HepG2 (cell line): ENCODE results near the gene DLG5. TPM values are rescaled to one million over a fixed set of nuclear protein-coding genes. Genes with fewer than 3 reads are reported as not detected.

Experiments
- ATAC-seq: fragments of 200-7000 bp; cut with Tn5 transposase; 3 replicates; pipeline ENCODE4 v1.9.1; 2020; ENCODE audit warnings: mild to moderate bottlenecking, moderate library complexity
- BruUV-seq: library from RNA; stranded (reverse); fragments of 400-500 nt; replicated peaks from 2 replicates; lab custom pipeline; 2021; lab: Mats Ljungman, UMichigan
- CTCF ChIA-PET: fragments of 300-600 bp; formaldehyde crosslinking; extraction: SDS; loops from one replicate; lab custom pipeline; 2021; ENCODE audit warnings: low total read pairs, inconsistent platforms, low intra/inter-chr PET ratio; lab: Yijun Ruan, JAX
- POLR2A ChIA-PET: fragments of 350-600 bp; sonication (Branson Sonifier 250); formaldehyde crosslinking; loops from one replicate; lab custom pipeline; 2020; ENCODE audit warnings: antibody characterized with exemption, inconsistent platforms; lab: Yijun Ruan, JAX
- DNase-seq: peaks from one replicate; pipeline ENCODE4 v3.0.0-alpha.2; 2015; ENCODE audit warnings: low spot score
- FAIRE-seq: peaks from 3 replicates; lab custom pipeline; 2011; peaks lifted over from hg19 to GRCh38; lab: Jason Lieb, UNC
- H2AFZ ChIP-seq: one replicate; pipeline ENCODE4 v1.6.1; 2011; ENCODE audit warnings: low read length, inconsistent platforms
- H3K27ac ChIP-seq: fragments of 300-600 bp; 3 replicates; pipeline ENCODE4 v1.8.0; 2011; ENCODE audit warnings: mixed run types, mild to moderate bottlenecking, mixed read lengths, low read length, inconsistent platforms; ENCODE audit not compliant: insufficient read depth; ENCODE audit errors: extremely low read length
- H3K27me3 ChIP-seq, 2 experiments: fragments of 200-600 bp in 1 of 2; 2 replicates in 1 of 2; 3 replicates in 1 of 2; pipeline versions ENCODE4 v1.6.0 to v1.8.0; 2011; ENCODE audit warnings: low read length in 2 of 2, mild to moderate bottlenecking in 2 of 2, moderate library complexity in 2 of 2, inconsistent platforms in 1 of 2; ENCODE audit not compliant: insufficient read depth in 2 of 2, control insufficient read depth in 1 of 2
- H3K36me3 ChIP-seq, 2 experiments: fragments of 200-600 bp in 1 of 2; replicated peaks in 1 of 2; 2 replicates in 1 of 2; 3 replicates in 1 of 2; pipeline versions ENCODE4 v1.5.1 to v1.8.0; 2011; ENCODE audit warnings: low read length in 2 of 2, inconsistent platforms in 1 of 2; ENCODE audit not compliant: insufficient read depth in 2 of 2, control insufficient read depth in 1 of 2
- H3K4me1 ChIP-seq: 2 replicates; pipeline ENCODE4 v1.5.1; 2012; ENCODE audit warnings: low read length, inconsistent platforms; ENCODE audit not compliant: insufficient read depth
- H3K4me2 ChIP-seq: 2 replicates; pipeline ENCODE4 v1.6.0; 2011; ENCODE audit warnings: low read depth, low read length, inconsistent platforms
- H3K4me3 ChIP-seq, 3 experiments: fragments of 200-600 bp in 1 of 3; sonication (generic), shearing (Covaris generic) in 1 of 3; replicated peaks in 1 of 3; 2 replicates each; pipeline ENCODE4 v1.5.1; 2011 to 2016; ENCODE audit warnings: low read length in 3 of 3, inconsistent platforms in 2 of 3, low read depth in 2 of 3, mild to moderate bottlenecking in 2 of 3, control low read depth in 1 of 3, mixed read lengths in 1 of 3; ENCODE audit not compliant: insufficient read depth in 1 of 3
- H3K79me2 ChIP-seq: one replicate; pipeline ENCODE4 v1.6.1; 2011; ENCODE audit warnings: low read length, inconsistent platforms; ENCODE audit not compliant: insufficient read depth
- H3K9ac ChIP-seq: 2 replicates; pipeline ENCODE4 v1.6.0; 2011; ENCODE audit warnings: mild to moderate bottlenecking, low read depth, low read length, inconsistent platforms; ENCODE audit not compliant: insufficient read depth
- H3K9me3 ChIP-seq: 2 replicates; pipeline ENCODE4 v1.5.1; 2012; ENCODE audit warnings: mild to moderate bottlenecking, low read length
- H4K20me1 ChIP-seq: 2 replicates; pipeline ENCODE4 v1.6.0; 2011; ENCODE audit warnings: inconsistent platforms, mild to moderate bottlenecking, low read length, moderate library complexity; ENCODE audit not compliant: insufficient read depth
- AGO2 ChIP-seq: fragments of 200-400 bp; formaldehyde crosslinking; optimal IDR thresholded peaks from 2 replicates; pipeline ENCODE3; 2017; ENCODE audit warnings: mild to moderate bottlenecking, low read depth, low read length, moderate library complexity
- SNAPC4 ChIP-seq: sonication (generic); formaldehyde crosslinking; IDR thresholded peaks from 2 replicates; pipeline ENCODE4 v1.4.0; 2020; ENCODE audit warnings: mild to moderate bottlenecking, missing genetic modification reagents
- ZBTB25 ChIP-seq: IDR thresholded peaks from 2 replicates; pipeline ENCODE4 v1.6.1; 2018; ENCODE audit warnings: missing genetic modification reagents
- ZNF451 ChIP-seq: sonication (generic); formaldehyde crosslinking; IDR thresholded peaks from 2 replicates; pipeline ENCODE4 v1.5.0; 2020; ENCODE audit warnings: mild to moderate bottlenecking, missing genetic modification reagents
- WGBS: methylation state at CpG from one replicate; pipeline ENCODE4 v1.1.6; 2017; ENCODE audit warnings: low lambda C conversion rate; 5-methylcytosine and 5-hydroxymethylcytosine counted together
- in situ Hi-C: cut with HindIII; loops from 2 replicates; pipeline ENCODE4 v1.10.0; 2017; ENCODE audit warnings: low pct_unique_long_range_greater_than_20kb; ENCODE audit not compliant: extremely low pct_ligation_motif_present
- intact Hi-C: fragments of 100-400 bp; cut with micrococcal nuclease; formaldehyde crosslinking; loops from one replicate; pipeline ENCODE4 v1.10.0; 2022; ENCODE audit not compliant: unreplicated experiment
- polyA plus RNA-seq, 8 experiments: library from polyadenylated mRNA; depleted of rRNA in 3 of 8; stranded (reverse) in 7 of 8; unstranded in 1 of 8; fragments of >200 nt; fragmentation: Illumina TruSeq in 4 of 8; extraction: Trizol in 4 of 8; gene quantifications; 2 replicates each; pipeline versions ENCODE4 v1.2.1 to v1.2.3, GENCODE V29; 2011 to 2016; ENCODE audit warnings: low read depth in 4 of 8, missing spikeins in 1 of 8, mixed read lengths in 1 of 8; ENCODE audit not compliant: insufficient read depth in 1 of 8
- total RNA-seq, 5 experiments: library from RNA; depleted of rRNA; stranded (reverse); fragments of >200 nt; fragmentation: Illumina TruSeq; extraction: Trizol; gene quantifications; 2 replicates each; pipeline ENCODE4 v1.2.3, GENCODE V29; 2016; ENCODE audit warnings: low read depth in 1 of 5

Gene DLG5
- total and polyA plus RNA-seq, 2 of the 13 experiments (the other 11 are each of a cell fraction or from before 2014, with no cell fraction given) = 15.5 to 18.2 TPM

- over 99% methylated on average over 11 of the region's 23 CpGs for WGBS
These were observed 114.6 kb downstream of the DLG5 start for GRCh38 chr10:77811831-77812430.

GRCh38 chr10:77810446-77811335 lies 115.9 kb downstream of the DLG5 start:
- peak; percentile 37 for TF ChIP-seq AGO2
- no peak for TF ChIP-seq ZNF451
- TF ChIP-seq SNAPC4 (CRISPR knock-in tag) = no peak
- no peak overlapping the region for H3K4me3 ChIP-seq
- CTCF ChIA-PET = no interaction called here
- in situ Hi-C loops (no loop called here), intact Hi-C loops (no loop called here)
- H3K4me1 ChIP-seq = no peaks in the 10 kb centered on the region
- no peaks in the 10 kb centered on the region for H3K79me2 ChIP-seq
- FAIRE-seq (no peak), ATAC-seq (no peak), DNase-seq (no peak)
- H3K27me3 ChIP-seq = no peaks in the 10 kb centered on the region; a peak in 1 of 5 replicates
- no TSS peak for BruUV-seq
- H4K20me1 ChIP-seq = no peaks in the 10 kb centered on the region
- WGBS = 95% methylated on average over 18 of the region's 23 CpGs
- peaks cover 25 to 84% of the 10 kb centered on the region in 2 experiments for H3K36me3 ChIP-seq
- H2AFZ ChIP-seq = no peak overlapping the region
- H3K4me2 ChIP-seq = no peak overlapping the region
- no peak overlapping the region for H3K27ac ChIP-seq
- POLR2A ChIA-PET = no interaction called here
- no peaks in the 10 kb centered on the region for H3K9me3 ChIP-seq
- H3K9ac ChIP-seq = no peak overlapping the region

More at GRCh38 chr10:77811831-77812430, 114.6 kb downstream of the DLG5 start:
- POLR2A ChIA-PET = no interaction called here
- Histone ChIP-seq H4K20me1 (no peaks in the 10 kb centered on the region), H3K27me3 (no peaks in the 10 kb centered on the region; a peak in 1 of 5 replicates), H3K9me3 (no peaks in the 10 kb centered on the region), H3K36me3 (peaks cover 30 to 86% of the 10 kb centered on the region in 2 experiments), H3K79me2 (no peaks in the 10 kb centered on the region), H3K27ac (no peak overlapping the region), H3K4me2 (no peak overlapping the region), H2AFZ (no peak overlapping the region), H3K9ac (no peak overlapping the region), H3K4me3 (no peak overlapping the region), H3K4me1 (no peaks in the 10 kb centered on the region)
- no peak for TF ChIP-seq ZBTB25 (CRISPR knock-in tag)
- TF ChIP-seq AGO2 = peak; percentile 67
- ATAC-seq (no peak), DNase-seq (no peak), FAIRE-seq (no peak)
- in situ Hi-C loops = no loop called here
- no TSS peak for BruUV-seq
- CTCF ChIA-PET = no interaction called here
- intact Hi-C loops = no loop called here
